ENCODE data around the gene IQCE.

The IQCE gene

GRCh38 chr7:2564970-2565540, 6.3 kb downstream of the IQCE start:
- Histone ChIP-seq H3K79me2 (ENCODE audit: insufficient read depth, low read length) (no peaks in the 10 kb centered on the region), H3K27me3 (ENCODE audit: insufficient read depth, low read length) (no peaks in the 10 kb centered on the region; the same call in 1 of the 2 replicates), H4K20me1 (ENCODE audit: insufficient read depth, low read length) (no peaks in the 10 kb centered on the region), H3K36me3 (ENCODE audit: insufficient read depth, low read length) (no peaks in the 10 kb centered on the region), H3K9me3 (ENCODE audit: low read length) (no peaks in the 10 kb centered on the region), H3F3A (ENCODE audit: insufficient read depth, low read length) (no peaks in the 10 kb centered on the region), H3K9me2 (ENCODE audit: low read depth, low read length) (no peaks in the 10 kb centered on the region), H2AFZ (ENCODE audit: low read length) (no peak overlapping the region), H3K9ac (ENCODE audit: low read length) (no peak overlapping the region), H3K4me2 (ENCODE audit: low read length) (no peak overlapping the region), H3K4me3 (ENCODE audit: low read depth, low read length, poor library complexity, severe bottlenecking) (no peak overlapping the region), H3K27ac (ENCODE audit: low read depth, low read length, poor library complexity, severe bottlenecking) (no peak overlapping the region), H3K4me1 (ENCODE audit: insufficient read depth, low read length, severe bottlenecking) (no peaks in the 10 kb centered on the region)
- TF ChIP-seq EZH2 (IDR thresholded peaks at IDR 0.05; ENCODE audit: borderline replicate concordance, low read length) (no peak), CTCF (IDR thresholded peaks at IDR 0.05; ENCODE audit: low read length) (no peak)

- no peaks in the 10 kb centered on the region for H3F3A ChIP-seq (ENCODE audit: insufficient read depth, low read length)
- H3K9ac ChIP-seq (ENCODE audit: low read length): no peak overlapping the region
- H4K20me1 ChIP-seq (ENCODE audit: insufficient read depth, low read length): no peaks in the 10 kb centered on the region
- H3K27me3 ChIP-seq (ENCODE audit: insufficient read depth, low read length): no peaks in the 10 kb centered on the region; the same call in 1 of the 2 replicates
- no peak overlapping the region for H3K4me2 ChIP-seq (ENCODE audit: low read length)
- H3K36me3 ChIP-seq (ENCODE audit: insufficient read depth, low read length): no peaks in the 10 kb centered on the region
- H2AFZ ChIP-seq (ENCODE audit: low read length): no peak overlapping the region
- no peaks in the 10 kb centered on the region for H3K9me2 ChIP-seq (ENCODE audit: low read depth, low read length)
- no peak overlapping the region for H3K4me3 ChIP-seq (ENCODE audit: low read depth, low read length, poor library complexity, severe bottlenecking)
- no peak for TF ChIP-seq CTCF (IDR thresholded peaks at IDR 0.05; ENCODE audit: low read length)
- no peak for TF ChIP-seq EZH2 (IDR thresholded peaks at IDR 0.05; ENCODE audit: borderline replicate concordance, low read length)
- no peaks in the 10 kb centered on the region for H3K79me2 ChIP-seq (ENCODE audit: insufficient read depth, low read length)
- H3K9me3 ChIP-seq (ENCODE audit: low read length): no peaks in the 10 kb centered on the region
- H3K4me1 ChIP-seq (ENCODE audit: insufficient read depth, low read length, severe bottlenecking): no peaks in the 10 kb centered on the region
- H3K27ac ChIP-seq (ENCODE audit: low read depth, low read length, poor library complexity, severe bottlenecking): no peak overlapping the region
These were observed 7.6 kb downstream of the IQCE start for GRCh38 chr7:2566348-2566889.

- H3K9me2 ChIP-seq (ENCODE audit: low read depth, low read length): no peaks in the 10 kb centered on the region
- no peaks in the 10 kb centered on the region for H3K36me3 ChIP-seq (ENCODE audit: insufficient read depth, low read length)
- no peak overlapping the region for H3K4me2 ChIP-seq (ENCODE audit: low read length)
- H4K20me1 ChIP-seq (ENCODE audit: insufficient read depth, low read length): no peaks in the 10 kb centered on the region
- no peak overlapping the region for H3K27ac ChIP-seq (ENCODE audit: low read depth, low read length, poor library complexity, severe bottlenecking)
- TF ChIP-seq CTCF (IDR thresholded peaks at IDR 0.05; ENCODE audit: low read length) (peak; percentile 51), EZH2 (IDR thresholded peaks at IDR 0.05; ENCODE audit: borderline replicate concordance, low read length) (no peak)
- no peaks in the 10 kb centered on the region; the same call in 1 of the 2 replicates for H3K27me3 ChIP-seq (ENCODE audit: insufficient read depth, low read length)
- H3K9me3 ChIP-seq (ENCODE audit: low read length): no peaks in the 10 kb centered on the region
- H3F3A ChIP-seq (ENCODE audit: insufficient read depth, low read length): no peaks in the 10 kb centered on the region
- H3K4me1 ChIP-seq (ENCODE audit: insufficient read depth, low read length, severe bottlenecking): no peaks in the 10 kb centered on the region
- no peak overlapping the region for H2AFZ ChIP-seq (ENCODE audit: low read length)
- H3K79me2 ChIP-seq (ENCODE audit: insufficient read depth, low read length): no peaks in the 10 kb centered on the region
- no peak overlapping the region for H3K9ac ChIP-seq (ENCODE audit: low read length)
- H3K4me3 ChIP-seq (ENCODE audit: low read depth, low read length, poor library complexity, severe bottlenecking): no peak overlapping the region
These were observed 8.3 kb downstream of the IQCE start for GRCh38 chr7:2566890-2567678.
